Panc1 (cell line): Measurements from ENCODE around the gene BRWD1. TPM values are rescaled to one million over a fixed set of nuclear protein-coding genes. Genes with fewer than 3 reads are reported as not detected.

ENCODE experiments used
- ATAC-seq: fragments of 200-7000 bp; cut with Tn5 transposase; 2 replicates; pipeline ENCODE4 v1.9.1; 2020; ENCODE audit warnings: mild to moderate bottlenecking, moderate library complexity
- BruUV-seq: library from RNA; stranded (reverse); fragments of 400-500 nt; replicated peaks from 2 replicates; lab custom pipeline; 2021; lab: Mats Ljungman, UMichigan
- CTCF ChIA-PET: fragments of 300-600 bp; sonication (Branson Sonifier 250); formaldehyde crosslinking; loops from one replicate; lab custom pipeline; 2022; ENCODE audit warnings: antibody characterized with exemption; lab: Charles Lee
- POLR2A ChIA-PET: fragments of 300-600 bp; sonication (Branson Sonifier 250); formaldehyde crosslinking; loops from one replicate; lab custom pipeline; 2022; ENCODE audit warnings: antibody characterized with exemption; lab: Charles Lee
- DNase-seq: peaks from one replicate; pipeline ENCODE4 v3.0.0-alpha.2; 2010; ENCODE audit warnings: low read depth, low spot score
- H3K27ac ChIP-seq: 2 replicates; pipeline ENCODE4 v1.5.1; 2011; ENCODE audit warnings: mild to moderate bottlenecking, low read length, inconsistent platforms
- H3K27me3 ChIP-seq: fragments of 200-500 bp; sonication (Bioruptor generic); 2 replicates; pipeline ENCODE4 v1.6.0; 2014; ENCODE audit warnings: low read length, inconsistent platforms; ENCODE audit not compliant: control insufficient read depth, insufficient read depth
- H3K36me3 ChIP-seq: fragments of 200-500 bp; sonication (Bioruptor generic); 2 replicates; pipeline ENCODE4 v1.5.1; 2014; ENCODE audit warnings: inconsistent platforms, mild to moderate bottlenecking, low read length, moderate library complexity; ENCODE audit not compliant: control insufficient read depth, insufficient read depth
- H3K4me1 ChIP-seq: 2 replicates; pipeline ENCODE4 v1.5.1; 2011; ENCODE audit warnings: inconsistent platforms, mild to moderate bottlenecking, low read length, moderate library complexity; ENCODE audit not compliant: control insufficient read depth, insufficient read depth
- H3K4me3 ChIP-seq, 2 experiments: 2 replicates each; pipeline ENCODE4 v1.5.1; 2011 to 2012; ENCODE audit warnings: low read depth in 2 of 2, low read length in 2 of 2, mild to moderate bottlenecking in 2 of 2, inconsistent platforms in 1 of 2, moderate library complexity in 1 of 2
- H3K9me3 ChIP-seq: fragments of 200-500 bp; sonication (Bioruptor generic); 2 replicates; pipeline ENCODE4 v1.5.1; 2014; ENCODE audit warnings: low read depth, mild to moderate bottlenecking, inconsistent platforms, low read length, moderate library complexity; ENCODE audit not compliant: control insufficient read depth, insufficient read depth
- CTCF ChIP-seq: fragments of 450-650 bp; IDR thresholded peaks from 2 replicates; pipeline ENCODE4 v1.5.1; 2017; ENCODE audit warnings: mild to moderate bottlenecking
- POLR2AphosphoS5 ChIP-seq: IDR thresholded peaks from 2 replicates; pipeline ENCODE4 v1.6.1; 2012; ENCODE audit warnings: mild to moderate bottlenecking, low read depth, low read length, moderate library complexity
- REST ChIP-seq, 2 experiments: IDR thresholded peaks; 2 replicates each; pipeline ENCODE4 v1.6.1; 2011 to 2012; ENCODE audit warnings: low read depth in 2 of 2, control low read depth in 1 of 2, low read length in 1 of 2, mild to moderate bottlenecking in 1 of 2, moderate library complexity in 1 of 2; ENCODE audit not compliant: insufficient read depth in 1 of 2
- SIN3A ChIP-seq: IDR thresholded peaks from 2 replicates; pipeline ENCODE4 v1.6.1; 2012; ENCODE audit warnings: low read depth, mild to moderate bottlenecking, low read length, moderate library complexity, borderline replicate concordance; ENCODE audit not compliant: insufficient read depth
- TCF7L2 ChIP-seq: IDR thresholded peaks from 2 replicates; pipeline ENCODE4 v1.6.1; 2011; ENCODE audit warnings: mild to moderate bottlenecking, low read depth, low read length, inconsistent platforms
- in situ Hi-C: cut with HindIII; loops from 2 replicates; pipeline ENCODE4 v1.10.0; 2016; ENCODE audit warnings: low sequenced_read_pairs, low pct_unique_long_range_greater_than_20kb
- intact Hi-C: fragments of 100-400 bp; cut with micrococcal nuclease; formaldehyde crosslinking; loops from one replicate; pipeline ENCODE4 v1.10.0; 2022; ENCODE audit not compliant: unreplicated experiment
- total RNA-seq: library from RNA; stranded (reverse); gene quantifications from one replicate; pipeline ENCODE4 v1.2.1, GENCODE V29; 2021; ENCODE audit not compliant: unreplicated experiment

The BRWD1 gene
- total RNA-seq, 1 experiment from 2014 or later: 26.2 TPM

- intact Hi-C loops: no loop called here
- Histone ChIP-seq H3K27ac (no peak overlapping the region), H3K36me3 (peaks cover 4% of the 10 kb centered on the region; the same call in 1 of the 2 replicates), H3K9me3 (no peaks in the 10 kb centered on the region), H3K4me3 (no peak overlapping the region), H3K27me3 (no peaks in the 10 kb centered on the region), H3K4me1 (peaks cover 6% of the 10 kb centered on the region)
- no peak for DNase-seq
- in situ Hi-C loops: no loop called here
- ATAC-seq: no peak
- no peak for TF ChIP-seq REST (IDR thresholded peaks at IDR 0.05; ENCODE audit: insufficient read depth in 1 of 2, low read depth in 2 of 2, low read length in 1 of 2)
- TF ChIP-seq TCF7L2: no peak
- no peak for TF ChIP-seq POLR2AphosphoS5
- TF ChIP-seq CTCF: no peak
- no peak for TF ChIP-seq SIN3A
- ChIA-PET CTCF (no interaction called here), POLR2A (interaction anchor here (1.0 kb wide), 1 partner anchor 13 kb away, joined by 3 read pairs; no protein-coding TSS in a partner anchor)
- no TSS peak for BruUV-seq
Observed at GRCh38 chr21:39316729-39317128, 3.3 kb upstream of the BRWD1 start.

- POLR2A ChIA-PET: interaction anchor here (1.0 kb wide), 1 partner anchor 14 kb away, joined by 3 read pairs; no protein-coding TSS in a partner anchor
- ATAC-seq (no peak), DNase-seq (no peak)
- peaks cover 6% of the 10 kb centered on the region for H3K4me1 ChIP-seq
- H3K27ac ChIP-seq: no peak overlapping the region
- intact Hi-C loops: no loop called here
- H3K9me3 ChIP-seq: no peaks in the 10 kb centered on the region
- in situ Hi-C loops: no loop called here
- no peaks in the 10 kb centered on the region for H3K27me3 ChIP-seq
- TF ChIP-seq REST (IDR thresholded peaks at IDR 0.05; ENCODE audit: insufficient read depth in 1 of 2, low read depth in 2 of 2, low read length in 1 of 2) (no peak), TCF7L2 (no peak), CTCF (no peak)
- H3K4me3 ChIP-seq: no peak overlapping the region
- CTCF ChIA-PET: no interaction called here
- BruUV-seq: TSS peak; percentile 70
- H3K36me3 ChIP-seq: peaks cover 8% of the 10 kb centered on the region; the same call in 1 of the 2 replicates
Observed at GRCh38 chr21:39315603-39316445, 2.4 kb upstream of the BRWD1 start.
